IMR-90 (cell line): ENCODE data around the gene TRAF3. TPM values are rescaled to one million over a fixed set of nuclear protein-coding genes. Genes with fewer than 3 reads are reported as not detected.

Experiments
- ATAC-seq: fragments of 200-7000 bp; cut with Tn5 transposase; 2 replicates; pipeline ENCODE4 v1.9.1; 2020; ENCODE audit warnings: low read depth, mild to moderate bottlenecking, moderate library complexity
- BruUV-seq: library from RNA; stranded (reverse); fragments of 400-500 nt; replicated peaks from 2 replicates; lab custom pipeline; 2021; lab: Mats Ljungman, UMichigan
- CTCF ChIA-PET: fragments of 300-600 bp; formaldehyde crosslinking; extraction: SDS; loops from one replicate; lab custom pipeline; 2021; ENCODE audit warnings: antibody characterized with exemption; lab: Yijun Ruan, JAX
- POLR2A ChIA-PET: fragments of 300-600 bp; sonication (Branson Sonifier 250); formaldehyde crosslinking; loops from one replicate; lab custom pipeline; 2022; ENCODE audit warnings: antibody characterized with exemption; ENCODE audit not compliant: unreplicated experiment; lab: Charles Lee
- DNase-seq: peaks from one replicate; pipeline ENCODE4 v3.0.0; 2013
- H2AFZ ChIP-seq: replicated peaks from 2 replicates; pipeline ENCODE3; 2013; ENCODE audit warnings: low read length, mild to moderate bottlenecking; ENCODE audit not compliant: poor library complexity
- H2AK5ac ChIP-seq: 2 replicates; pipeline ENCODE4 v1.6.1; 2013; ENCODE audit warnings: low read depth, low read length, inconsistent platforms
- H2AK9ac ChIP-seq: replicated peaks from 2 replicates; pipeline ENCODE3; 2013; ENCODE audit warnings: mild to moderate bottlenecking, low read depth, low read length, moderate library complexity; ENCODE audit not compliant: poor library complexity
- H2BK120ac ChIP-seq: 2 replicates; pipeline ENCODE4 v1.6.1; 2013; ENCODE audit warnings: low read depth, low read length, inconsistent platforms
- H2BK15ac ChIP-seq: 3 replicates; pipeline ENCODE4 v1.6.1; 2013; ENCODE audit warnings: low read depth, low read length, inconsistent platforms
- H2BK20ac ChIP-seq: 2 replicates; pipeline ENCODE4 v1.6.1; 2013; ENCODE audit warnings: low read depth, mild to moderate bottlenecking, inconsistent platforms, low read length, moderate library complexity
- H2BK5ac ChIP-seq: 2 replicates; pipeline ENCODE4 v1.6.1; 2013; ENCODE audit warnings: mild to moderate bottlenecking, low read depth, low read length, inconsistent platforms; ENCODE audit not compliant: poor library complexity, severe bottlenecking
- H3K14ac ChIP-seq: replicated peaks from 2 replicates; pipeline ENCODE4 v1.6.1; 2013; ENCODE audit warnings: low read depth, low read length, inconsistent platforms
- H3K18ac ChIP-seq: 2 replicates; pipeline ENCODE4 v1.6.1; 2013; ENCODE audit warnings: low read depth, low read length, control low read depth
- H3K23ac ChIP-seq: 2 replicates; pipeline ENCODE4 v1.6.1; 2013; ENCODE audit warnings: low read depth, low read length, inconsistent platforms
- H3K27ac ChIP-seq: 2 replicates; pipeline ENCODE4 v1.5.1; 2013; ENCODE audit warnings: mild to moderate bottlenecking, control low read depth, low read length; ENCODE audit not compliant: insufficient read depth
- H3K27me3 ChIP-seq: 2 replicates; pipeline ENCODE4 v1.6.1; 2013; ENCODE audit warnings: low read length; ENCODE audit not compliant: control insufficient read depth, insufficient read depth
- H3K36me3 ChIP-seq: 2 replicates; pipeline ENCODE4 v1.6.1; 2013; ENCODE audit warnings: low read length, mixed read lengths; ENCODE audit not compliant: control insufficient read depth, insufficient read depth
- H3K4ac ChIP-seq: 2 replicates; pipeline ENCODE4 v1.6.1; 2013; ENCODE audit warnings: low read depth, low read length, inconsistent platforms
- H3K4me1 ChIP-seq: 2 replicates; pipeline ENCODE4 v1.6.1; 2013; ENCODE audit warnings: low read length, mixed read lengths; ENCODE audit not compliant: control insufficient read depth, insufficient read depth
- H3K4me2 ChIP-seq: 2 replicates; pipeline ENCODE4 v1.6.1; 2013; ENCODE audit warnings: low read depth, mild to moderate bottlenecking, control low read depth, low read length, moderate library complexity
- H3K4me3 ChIP-seq: 2 replicates; pipeline ENCODE4 v1.5.1; 2013; ENCODE audit warnings: low read depth, mild to moderate bottlenecking, control low read depth, low read length, moderate library complexity; ENCODE audit not compliant: insufficient read depth
- H3K56ac ChIP-seq: 2 replicates; pipeline ENCODE4 v1.6.1; 2013; ENCODE audit warnings: low read length, inconsistent platforms; ENCODE audit not compliant: insufficient read depth; ENCODE audit errors: extremely low read depth
- H3K79me1 ChIP-seq, 2 experiments: 2 replicates each; pipeline ENCODE4 v1.6.1; 2013; ENCODE audit warnings: low read length in 2 of 2, inconsistent platforms in 1 of 2, low read depth in 1 of 2
- H3K9ac ChIP-seq: 2 replicates; pipeline ENCODE4 v1.6.1; 2013; ENCODE audit warnings: low read depth, low read length, control low read depth
- H3K9me1 ChIP-seq: 2 replicates; pipeline ENCODE4 v1.6.1; 2013; ENCODE audit warnings: low read length, inconsistent platforms; ENCODE audit not compliant: insufficient read depth
- H3K9me3 ChIP-seq: 2 replicates; pipeline ENCODE4 v1.6.1; 2013; ENCODE audit warnings: low read length; ENCODE audit not compliant: control insufficient read depth, insufficient read depth
- H4K20me1 ChIP-seq: 2 replicates; pipeline ENCODE4 v1.6.1; 2013; ENCODE audit warnings: low read length, inconsistent platforms; ENCODE audit not compliant: insufficient read depth
- H4K5ac ChIP-seq: 2 replicates; pipeline ENCODE4 v1.6.1; 2013; ENCODE audit warnings: mild to moderate bottlenecking, low read depth, low read length, control low read depth
- H4K8ac ChIP-seq, 2 experiments: 2 replicates each; pipeline ENCODE4 v1.6.1; 2013; ENCODE audit warnings: low read depth in 2 of 2, low read length in 2 of 2, control low read depth in 1 of 2, inconsistent platforms in 1 of 2
- H4K91ac ChIP-seq: 2 replicates; pipeline ENCODE4 v1.6.1; 2013; ENCODE audit warnings: low read depth, low read length, inconsistent platforms; ENCODE audit not compliant: insufficient read depth
- BHLHE40 ChIP-seq: fragments of 150-350 bp; IDR thresholded peaks from 2 replicates; pipeline ENCODE4 v1.6.1; 2016; ENCODE audit warnings: mild to moderate bottlenecking, low read depth, low read length
- CEBPB ChIP-seq: IDR thresholded peaks from 2 replicates; pipeline ENCODE4 v1.6.1; 2012; ENCODE audit warnings: low read depth, low read length, improper control_type of control experiment
- CTCF ChIP-seq: conservative IDR thresholded peaks from 2 replicates; pipeline ENCODE4 v1.5.1; 2012; ENCODE audit warnings: mild to moderate bottlenecking, low read depth, low read length, improper control_type of control experiment
- MAZ ChIP-seq: IDR thresholded peaks from 2 replicates; pipeline ENCODE4 v1.6.1; 2012; ENCODE audit warnings: low read depth, mild to moderate bottlenecking, low read length, improper control_type of control experiment, moderate library complexity, borderline replicate concordance
- MXI1 ChIP-seq: IDR thresholded peaks from 2 replicates; pipeline ENCODE4 v1.6.1; 2012; ENCODE audit warnings: low read depth, mild to moderate bottlenecking, low read length, moderate library complexity, borderline replicate concordance
- NFE2L2 ChIP-seq: fragments of 150-350 bp; IDR thresholded peaks from 2 replicates; pipeline ENCODE4 v1.6.1; 2016; ENCODE audit warnings: low read depth, mild to moderate bottlenecking, low read length
- POLR2A ChIP-seq: IDR thresholded peaks from 2 replicates; pipeline ENCODE4 v1.6.1; 2012; ENCODE audit warnings: mild to moderate bottlenecking, low read depth, low read length
- RAD21 ChIP-seq: IDR thresholded peaks from 2 replicates; pipeline ENCODE4 v1.6.1; 2012; ENCODE audit warnings: low read length, improper control_type of control experiment
- RFX5 ChIP-seq: IDR thresholded peaks from 2 replicates; pipeline ENCODE4 v1.8.0; 2012; ENCODE audit warnings: low read depth, mild to moderate bottlenecking, low read length, moderate library complexity
- WGBS, 2 experiments: methylation state at CpG; one replicate each; pipeline versions ENCODE4 v1.1.5 to v1.1.7; 2013; ENCODE audit warnings: missing lambda C conversion rate in 2 of 2; ENCODE audit not compliant: insufficient read length in 1 of 2; ENCODE audit errors: extremely low coverage in 2 of 2; 5-methylcytosine and 5-hydroxymethylcytosine counted together
- dilution Hi-C: fragments of 300-500 bp; cut with HindIII; formaldehyde crosslinking; loops from one replicate; pipeline ENCODE4 v1.14.3; 2018; ENCODE audit warnings: low sequenced_read_pairs; ENCODE audit not compliant: unreplicated experiment
- in situ Hi-C: fragments of 300-500 bp; cut with MboI; formaldehyde crosslinking; loops from 3 replicates; pipeline ENCODE4 v1.14.3; 2019; ENCODE audit warnings: low sequenced_read_pairs, inconsistent platforms, mixed read lengths
- intact Hi-C: fragments of 100-400 bp; cut with micrococcal nuclease; formaldehyde crosslinking; loops from 2 replicates; pipeline ENCODE4 v1.10.0; 2022
- polyA plus RNA-seq, 3 experiments: library from polyadenylated mRNA; depleted of rRNA; stranded (reverse); fragments of >200 nt; gene quantifications; 2 replicates each; pipeline ENCODE4 v1.2.3, GENCODE V29; 2012; ENCODE audit warnings: low replicate concordance in 1 of 3
- total RNA-seq: library from RNA; depleted of rRNA; stranded (reverse); fragments of >200 nt; gene quantifications from 2 replicates; pipeline ENCODE4 v1.2.3, GENCODE V29; 2012
- TF ChIP-seq, protein P1 (sequence below): fragments of 150-350 bp; IDR thresholded peaks from 2 replicates; pipeline ENCODE4 v1.6.1; 2016; ENCODE audit warnings: low read depth, mild to moderate bottlenecking, low read length, moderate library complexity, borderline replicate concordance
- TF ChIP-seq, protein P2 (sequence below): fragments of 150-350 bp; IDR thresholded peaks from 2 replicates; pipeline ENCODE4 v1.6.1; 2017; ENCODE audit warnings: mild to moderate bottlenecking, antibody characterized with exemption, low read length, low read depth

Gene TRAF3
- total and polyA plus RNA-seq, 2 of the 4 experiments (the other 2 are of a cell fraction) = 21.2 to 25.3 TPM

DNA sequence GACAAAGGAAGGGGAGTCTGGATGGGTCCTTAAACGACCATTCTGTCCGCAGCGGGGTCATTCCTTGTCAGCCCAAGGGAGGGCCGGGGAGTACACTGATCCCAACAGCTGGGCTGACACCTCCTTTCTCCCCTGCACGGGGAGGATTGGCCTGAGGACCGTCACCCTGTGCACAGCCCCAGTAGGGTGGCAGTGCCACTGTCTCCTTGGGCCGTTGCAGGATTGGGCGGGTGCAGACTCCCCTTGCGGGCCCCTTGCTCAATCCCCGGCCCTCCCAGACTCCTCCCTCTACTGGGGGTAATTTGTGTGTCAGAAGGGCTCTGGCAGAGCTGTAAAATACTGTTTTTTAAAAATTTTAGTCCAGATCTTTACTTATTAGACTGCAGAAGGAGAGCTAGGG, 132.7 kb downstream of the TRAF3 start:
- H3K27me3 ChIP-seq = no peaks in the 10 kb centered on the region
- peaks cover 11% of the 10 kb centered on the region for H3K36me3 ChIP-seq
- no peaks in the 10 kb centered on the region for H3K79me1 ChIP-seq
- no peak overlapping the region for H4K91ac ChIP-seq
- CTCF ChIA-PET = no interaction called here
- WGBS, 2 experiments = 80% methylated on average over 2 of the region's 10 CpGs; no CpG with 5 or more reads in 1 of the 2 experiments
- no peak overlapping the region for H4K8ac ChIP-seq
- H3K27ac ChIP-seq = no peak overlapping the region
- H3K14ac ChIP-seq = no peak overlapping the region
- DNase-seq (no peak), ATAC-seq (no peak)
- dilution Hi-C loops (no loop called here), in situ Hi-C loops (loop anchor here (10.0 kb wide), 2 partner anchors 135 to 215 kb away; partner anchors contain the start of gene TRAF3), intact Hi-C loops (loop anchor here (10.0 kb wide), 1 partner anchor 315 kb away; the partner anchor contains the start of gene RCOR1)
- no peak overlapping the region for H2BK5ac ChIP-seq
- no peak overlapping the region for H2AK5ac ChIP-seq
- H3K4me2 ChIP-seq = no peak overlapping the region
- POLR2A ChIA-PET = no interaction called here
- TF ChIP-seq, protein P1, sequence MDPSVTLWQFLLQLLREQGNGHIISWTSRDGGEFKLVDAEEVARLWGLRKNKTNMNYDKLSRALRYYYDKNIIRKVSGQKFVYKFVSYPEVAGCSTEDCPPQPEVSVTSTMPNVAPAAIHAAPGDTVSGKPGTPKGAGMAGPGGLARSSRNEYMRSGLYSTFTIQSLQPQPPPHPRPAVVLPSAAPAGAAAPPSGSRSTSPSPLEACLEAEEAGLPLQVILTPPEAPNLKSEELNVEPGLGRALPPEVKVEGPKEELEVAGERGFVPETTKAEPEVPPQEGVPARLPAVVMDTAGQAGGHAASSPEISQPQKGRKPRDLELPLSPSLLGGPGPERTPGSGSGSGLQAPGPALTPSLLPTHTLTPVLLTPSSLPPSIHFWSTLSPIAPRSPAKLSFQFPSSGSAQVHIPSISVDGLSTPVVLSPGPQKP = no peak
- TF ChIP-seq RFX5 (no peak), CTCF (no peak), NFE2L2 (no peak), MXI1 (no peak), MAZ (no peak), POLR2A (no peak), CEBPB (no peak), RAD21 (no peak), BHLHE40 (no peak)
- TF ChIP-seq, protein P2, sequence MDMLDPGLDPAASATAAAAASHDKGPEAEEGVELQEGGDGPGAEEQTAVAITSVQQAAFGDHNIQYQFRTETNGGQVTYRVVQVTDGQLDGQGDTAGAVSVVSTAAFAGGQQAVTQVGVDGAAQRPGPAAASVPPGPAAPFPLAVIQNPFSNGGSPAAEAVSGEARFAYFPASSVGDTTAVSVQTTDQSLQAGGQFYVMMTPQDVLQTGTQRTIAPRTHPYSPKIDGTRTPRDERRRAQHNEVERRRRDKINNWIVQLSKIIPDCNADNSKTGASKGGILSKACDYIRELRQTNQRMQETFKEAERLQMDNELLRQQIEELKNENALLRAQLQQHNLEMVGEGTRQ = no peak
- no peak overlapping the region for H2BK20ac ChIP-seq
- H4K20me1 ChIP-seq = no peaks in the 10 kb centered on the region; the same call in 1 of the 2 replicates
- no peak overlapping the region for H3K9ac ChIP-seq
- no peak overlapping the region for H3K4me3 ChIP-seq
- H3K18ac ChIP-seq = no peak overlapping the region
- no peak overlapping the region for H3K23ac ChIP-seq
- 0 out of 2 replicates have a peak, but pooled peaks cover 2% of the 10 kb centered on the region for H3K9me1 ChIP-seq
- no peaks in the 10 kb centered on the region for H3K4me1 ChIP-seq
- H3K56ac ChIP-seq = no peak overlapping the region
- no peaks in the 10 kb centered on the region for H3K9me3 ChIP-seq
- H4K5ac ChIP-seq = no peak overlapping the region
- H3K4ac ChIP-seq = no peak overlapping the region
- no peak overlapping the region for H2BK15ac ChIP-seq
- H2AK9ac ChIP-seq = peak overlapping the region; percentile 37
- no peak overlapping the region for H2AFZ ChIP-seq
- no peak overlapping the region for H2BK120ac ChIP-seq
- no TSS peak for BruUV-seq
